Stimulated activated CD4-positive, alpha-beta T cell treated with anti-CD3 and anti-CD28 coated beads, TNF-alpha, amount 100 ng/mL, for 4 hours (primary cell): ENCODE results near the gene KTN1.

Experiments
- DNase-seq, 3 experiments: peaks; one replicate each; pipeline ENCODE4 v3.0.0-alpha.2; 2020; ENCODE audit warnings: low read depth in 3 of 3

The KTN1 gene

DNA sequence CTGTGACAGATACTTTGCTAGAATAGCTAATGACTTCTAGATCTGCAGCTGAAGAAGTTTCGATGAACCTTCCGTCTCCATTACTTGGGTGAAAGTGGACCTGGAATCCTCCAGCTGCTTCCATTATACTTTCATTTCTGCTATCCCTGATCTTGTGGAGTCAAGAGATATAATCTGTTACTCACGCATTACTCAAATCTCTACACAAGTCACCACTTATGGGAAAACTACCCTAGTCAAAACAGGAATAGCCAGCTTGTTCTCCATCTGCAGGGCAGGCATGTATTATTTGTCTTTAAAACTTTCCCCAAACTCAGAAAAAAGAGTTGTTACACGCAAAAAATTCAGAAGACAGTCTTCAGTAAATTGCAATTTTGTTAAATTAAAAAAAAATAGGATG, 2.8 kb upstream of the KTN1 start:
- DNase-seq, result no peak

DNA sequence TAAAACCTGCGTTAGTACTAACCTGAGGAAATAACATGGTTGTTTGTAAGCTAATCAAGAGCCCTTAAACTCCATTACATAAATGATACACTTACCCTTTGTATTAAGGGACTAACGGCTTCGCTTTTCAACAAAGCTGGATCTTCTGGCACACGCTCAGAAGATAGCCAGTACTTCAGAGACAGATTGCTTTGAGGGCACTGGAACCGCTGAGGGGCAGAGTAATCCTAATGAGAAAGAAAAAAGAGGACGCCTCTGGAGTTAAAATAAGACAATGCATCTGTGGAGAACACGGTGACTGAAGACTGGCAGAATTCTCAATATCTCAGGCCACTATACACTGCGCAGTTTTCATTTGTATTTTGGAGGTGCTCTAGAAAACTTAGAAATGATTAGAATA, 1.5 kb upstream of the KTN1 start:
- no peak for DNase-seq

DNA sequence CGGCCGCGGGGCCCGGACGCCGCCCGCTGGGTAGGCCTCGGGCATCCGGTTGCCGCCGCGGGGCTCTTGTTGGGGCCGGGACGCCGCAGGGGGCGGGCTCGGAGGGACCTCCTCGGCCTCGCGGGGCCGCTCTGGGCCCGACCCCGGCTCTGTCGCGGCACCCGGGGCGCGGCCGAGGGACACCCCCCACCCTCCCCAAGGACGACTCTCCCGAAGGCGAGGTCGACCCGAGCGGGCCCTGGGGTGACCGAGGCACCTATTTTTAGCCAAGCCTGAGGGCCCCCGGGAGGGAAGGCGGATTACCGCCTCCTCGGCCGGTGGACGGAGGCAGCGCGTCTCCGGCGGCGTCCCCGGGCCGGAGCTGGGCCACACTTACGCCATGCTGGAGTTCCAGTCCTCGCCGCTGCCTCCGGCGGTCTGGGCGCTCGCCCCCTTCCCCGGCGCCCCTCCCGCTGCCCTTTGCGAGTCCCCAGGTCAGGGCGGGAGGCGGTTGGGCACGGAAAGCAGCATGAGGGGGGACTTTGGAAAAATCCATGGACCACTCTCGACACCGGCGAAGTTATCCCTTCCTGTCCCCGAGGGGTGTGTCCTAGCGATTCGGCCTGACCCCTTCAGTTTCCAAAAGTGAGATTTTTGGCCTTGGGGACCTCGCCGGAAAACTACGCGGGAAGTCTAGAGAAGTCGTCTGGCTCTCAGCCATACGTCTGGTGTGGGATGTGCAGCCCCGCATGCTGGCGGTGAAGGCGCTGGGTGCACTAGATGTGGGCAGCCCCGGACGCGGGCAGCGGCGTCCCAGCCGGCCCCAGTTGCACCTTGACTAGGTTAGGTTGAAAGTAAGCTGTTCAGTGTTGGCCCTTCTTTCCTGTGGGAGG, 699 bp downstream of the KTN1 start:
- DNase-seq, result peak; percentile 19 to 42 (median 22)

DNA sequence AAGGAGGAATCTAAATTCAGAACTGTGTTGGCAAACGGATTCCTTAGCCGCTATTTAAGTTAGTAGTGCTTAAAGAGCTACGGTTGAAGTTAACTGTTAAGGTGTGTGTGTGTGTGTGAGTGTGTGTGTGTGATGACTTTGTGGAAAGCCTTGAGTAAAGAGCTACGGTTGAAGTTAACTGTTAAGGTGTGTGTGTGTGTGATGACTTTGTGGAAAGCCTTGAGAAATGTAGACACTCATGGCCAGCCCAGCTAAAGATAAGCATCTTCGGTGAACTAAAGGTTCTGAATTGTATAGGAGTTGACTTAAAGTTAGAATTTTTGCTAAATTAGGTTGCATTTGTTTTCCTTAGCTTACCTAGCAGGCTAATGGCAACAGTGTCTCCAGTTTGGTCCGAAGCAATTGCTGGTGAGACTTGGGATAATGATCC, 1.4 kb downstream of the KTN1 start:
- DNase-seq, result no peak

DNA sequence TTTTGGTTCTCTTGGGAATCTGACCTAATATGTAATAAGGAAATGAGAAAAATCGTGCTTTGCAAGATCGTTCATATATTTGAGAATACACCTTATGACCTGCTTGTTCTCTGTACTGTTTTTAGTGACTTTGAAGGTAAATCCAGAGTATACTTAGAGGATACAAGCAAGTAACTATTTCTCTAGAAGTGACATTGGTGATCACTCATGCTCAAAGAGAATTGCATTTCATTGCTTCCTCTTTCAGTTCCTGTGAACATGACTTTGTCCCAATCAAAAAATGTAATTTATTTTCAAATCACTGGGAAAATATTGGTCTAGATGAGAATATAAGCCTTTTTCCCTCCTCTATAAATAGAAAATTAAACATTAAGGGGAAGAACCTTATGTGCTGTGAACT, 2.7 kb downstream of the KTN1 start:
- DNase-seq, result no peak

DNA sequence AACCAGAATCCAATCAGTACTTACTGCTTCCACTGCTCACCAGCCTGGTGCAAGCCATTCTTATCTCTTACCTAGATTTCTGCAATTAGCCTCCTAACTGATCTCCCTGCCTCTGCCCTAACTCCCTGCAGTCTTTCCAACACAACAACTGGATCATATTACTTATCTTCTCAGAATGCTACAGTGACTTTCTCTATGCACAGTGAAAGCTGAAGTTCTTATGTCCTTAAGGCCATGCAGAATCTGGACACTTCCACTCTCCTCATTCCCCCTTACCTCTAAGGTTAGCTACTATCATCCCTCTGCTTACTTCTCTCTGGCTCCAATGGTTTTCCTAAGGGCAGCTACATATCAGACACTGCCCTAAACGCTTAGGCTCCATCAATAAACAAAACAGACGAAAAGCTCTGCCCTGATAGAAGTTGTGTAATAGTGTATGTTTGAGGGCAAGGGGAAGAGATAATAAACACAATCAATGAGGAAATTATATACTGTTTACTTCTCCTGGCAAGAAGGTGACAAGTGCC, 4.0 kb downstream of the KTN1 start:
- no peak for DNase-seq

DNA sequence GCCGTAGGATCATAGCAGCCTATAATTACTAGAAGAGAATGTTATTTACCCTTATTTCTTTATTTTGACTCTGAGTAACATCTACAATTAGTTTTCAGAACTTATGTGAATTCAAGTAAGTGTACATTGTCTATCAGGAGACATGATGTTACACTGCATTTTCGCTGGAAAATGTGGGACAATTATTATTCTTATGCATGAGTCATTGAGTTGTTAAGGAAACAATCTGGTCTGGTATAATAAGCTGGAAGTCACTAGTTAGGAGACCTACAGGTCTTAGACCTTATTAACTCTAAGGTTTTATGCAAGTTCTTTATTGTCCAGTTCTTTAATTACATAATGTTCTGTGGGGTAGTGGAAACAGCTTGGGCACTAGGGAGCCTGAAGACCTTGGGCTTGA, 5.8 kb downstream of the KTN1 start:
- DNase-seq, result no peak

DNA sequence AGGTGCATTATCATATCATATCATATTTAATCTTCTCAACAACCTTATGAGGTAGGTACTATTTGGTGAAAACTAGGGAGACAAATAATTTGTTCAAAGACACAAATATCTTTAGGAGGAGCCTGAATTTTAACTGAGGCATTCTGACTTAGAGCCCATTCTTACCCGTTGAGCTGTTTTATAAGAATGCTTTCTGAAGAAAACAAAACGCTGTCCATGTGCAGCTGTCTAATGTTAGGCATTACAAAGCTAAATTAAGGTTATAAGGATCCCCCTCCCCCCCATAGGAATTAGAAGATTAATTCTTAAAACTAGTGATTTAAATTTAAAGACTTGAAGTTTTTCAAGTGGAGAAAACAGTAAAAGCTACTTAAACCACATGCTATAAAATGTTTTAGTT, 6.4 kb downstream of the KTN1 start:
- no peak for DNase-seq

DNA sequence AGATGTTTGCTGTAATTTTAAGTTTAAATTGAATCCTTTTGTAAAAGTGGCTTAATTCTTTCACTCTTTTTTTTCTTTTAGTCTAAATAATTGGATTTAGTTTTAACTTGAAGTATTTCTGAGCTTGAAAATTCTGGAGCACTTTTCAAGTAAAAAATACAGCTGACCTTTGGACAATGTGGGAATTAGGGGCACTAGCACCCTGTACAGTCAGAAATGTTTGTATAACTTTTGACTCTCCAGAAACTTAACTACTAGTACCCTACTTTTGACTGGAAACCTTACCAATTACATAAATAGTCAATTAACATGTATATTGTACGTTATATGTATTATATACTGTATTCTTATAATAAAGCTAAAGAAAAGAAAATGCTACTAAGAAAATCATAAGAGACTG, 7.8 kb downstream of the KTN1 start:
- no peak for DNase-seq

DNA sequence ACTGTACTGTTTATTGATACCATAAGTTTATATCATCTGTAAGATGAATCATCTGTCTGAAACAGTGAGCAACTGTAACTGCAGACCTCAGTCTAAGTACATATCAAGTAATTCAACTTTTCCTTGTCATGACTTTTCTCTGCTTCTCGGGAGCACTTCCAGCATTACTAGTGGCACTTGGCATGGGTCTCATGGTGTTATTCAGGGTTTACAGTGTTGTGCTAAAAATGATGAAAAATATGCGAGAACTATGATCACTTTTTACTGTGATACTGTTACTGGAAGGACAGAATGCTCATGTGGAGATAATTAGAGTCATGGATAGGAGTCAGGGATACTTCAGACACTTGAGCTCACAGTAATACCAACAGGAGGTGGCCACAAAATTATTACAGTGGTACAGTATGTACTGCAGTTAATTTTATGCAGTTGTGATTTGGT, 8.3 kb downstream of the KTN1 start:
- no peak for DNase-seq

DNA sequence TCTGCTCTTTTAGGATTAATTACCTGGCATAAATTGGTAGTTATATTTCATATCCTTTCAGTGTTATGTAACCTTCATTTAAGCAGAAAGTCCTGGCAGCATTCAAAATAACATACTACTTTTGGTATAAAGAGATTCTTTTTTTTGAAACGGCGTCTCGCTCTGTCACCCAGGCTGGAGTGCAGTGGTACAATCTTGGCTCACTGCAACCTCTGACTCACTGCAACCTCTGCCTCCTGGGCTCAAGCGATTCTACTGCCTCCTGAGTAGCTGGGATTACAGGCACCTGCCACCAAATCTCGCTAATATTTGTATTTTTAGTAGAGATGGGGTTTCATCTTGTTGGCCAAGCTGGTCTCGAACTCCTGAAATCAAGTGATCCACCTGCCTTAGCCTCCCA, 9.2 kb downstream of the KTN1 start:
- no peak for DNase-seq

DNA sequence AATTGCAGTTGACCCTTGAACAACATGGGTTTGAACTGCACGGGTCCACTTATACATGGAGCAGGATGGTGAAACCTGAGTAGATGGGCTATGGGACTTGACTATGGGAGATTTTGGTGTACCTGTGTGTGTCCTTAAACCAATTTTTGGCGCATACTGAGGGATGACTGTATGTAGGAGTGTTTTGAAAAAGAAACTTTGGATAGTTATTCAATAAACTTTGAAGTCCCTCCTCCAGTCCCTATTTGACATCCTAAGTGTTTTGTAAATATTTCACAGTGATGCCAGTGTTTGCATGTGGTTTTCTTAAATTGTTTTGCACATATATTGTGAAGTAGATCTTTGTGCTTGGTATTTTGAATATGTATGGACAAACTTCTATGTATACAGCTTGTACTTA, 12.4 kb downstream of the KTN1 start:
- DNase-seq, result no peak

DNA sequence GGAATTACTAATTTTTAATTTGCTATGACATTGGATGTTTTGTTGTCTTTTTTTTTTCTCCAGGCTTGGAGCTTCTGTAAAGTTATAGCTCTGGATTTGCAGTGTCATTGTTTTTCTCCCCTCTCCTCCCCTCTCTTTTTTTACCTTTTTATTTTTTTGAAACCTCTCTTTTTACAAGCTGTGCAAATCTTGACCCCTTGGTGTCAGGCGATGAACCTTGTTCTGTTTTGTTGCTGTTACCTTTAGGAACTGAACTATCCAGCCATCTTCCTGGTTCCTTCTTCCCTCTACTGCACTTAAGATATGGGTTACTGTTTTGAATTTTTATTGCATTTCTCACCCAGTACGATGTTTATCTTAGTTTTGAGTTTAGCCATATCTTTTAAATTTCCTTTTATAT, 13.7 kb downstream of the KTN1 start:
- no peak for DNase-seq

DNA sequence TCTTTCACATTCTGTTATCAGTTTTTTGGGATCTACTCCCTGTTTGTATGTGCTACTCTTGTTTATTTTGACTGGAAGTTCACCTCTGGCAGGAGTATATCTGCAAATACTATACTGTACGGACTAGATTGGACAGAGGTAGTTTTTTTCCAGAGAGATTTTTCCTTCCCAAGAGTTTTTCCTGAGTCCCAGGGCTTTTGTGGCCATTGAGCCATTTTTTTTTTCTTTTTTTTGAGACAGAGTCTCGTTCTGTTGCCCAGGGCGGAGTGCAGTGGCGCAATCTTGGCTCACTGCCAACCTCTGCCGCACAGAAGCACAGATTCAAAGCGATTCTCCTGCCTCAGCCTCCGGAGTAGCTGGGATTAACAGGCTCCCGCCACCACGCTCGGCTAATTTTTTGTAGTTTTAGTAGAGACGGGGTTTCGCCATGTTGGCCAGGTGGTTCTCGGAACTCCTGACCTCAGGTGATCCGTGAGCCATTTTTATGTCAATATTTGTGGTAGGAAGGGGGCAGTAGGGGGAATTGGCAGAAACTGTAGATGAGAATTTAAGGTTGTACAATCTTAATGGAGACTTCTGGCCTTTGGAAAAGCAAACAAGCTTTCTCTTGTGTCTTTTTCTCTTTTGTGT, 19.4 kb downstream of the KTN1 start:
- no peak for DNase-seq

DNA sequence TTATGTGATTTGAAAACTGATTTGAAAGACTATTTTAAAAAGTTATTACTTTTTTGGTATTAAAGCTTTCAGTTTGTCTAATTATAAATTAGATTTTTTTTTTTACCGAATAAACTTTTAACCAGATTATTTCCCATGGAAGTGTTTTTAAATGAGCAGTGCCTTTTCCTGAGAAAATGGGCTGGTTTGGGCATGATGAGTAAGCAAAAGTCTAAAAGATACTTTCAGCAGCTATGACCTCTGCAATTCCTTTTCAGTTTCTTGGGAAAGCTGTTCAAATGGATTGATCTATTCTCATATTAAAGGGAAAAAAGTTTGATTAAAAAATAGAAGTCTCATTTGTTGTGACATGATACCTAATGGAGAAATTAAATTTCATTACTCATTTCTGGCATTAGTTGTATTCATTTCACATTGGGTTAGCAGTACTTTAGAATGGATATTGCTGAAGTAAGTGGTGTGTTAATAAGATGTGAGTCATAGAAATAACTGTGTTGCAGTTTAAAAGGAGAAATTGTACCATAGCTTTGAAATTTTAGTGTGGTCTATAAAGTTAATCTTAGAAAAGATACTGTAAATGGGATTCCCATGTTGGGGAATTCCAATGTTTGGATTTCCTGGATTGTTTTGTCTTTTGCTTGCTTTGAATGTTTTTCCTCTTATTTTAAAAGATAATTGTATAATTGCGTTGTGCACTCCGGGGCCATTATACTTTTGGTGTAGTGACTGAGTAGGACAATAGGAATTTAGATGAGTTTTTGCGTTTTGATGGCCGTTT, 21.0 kb downstream of the KTN1 start:
- DNase-seq, result no peak

DNA sequence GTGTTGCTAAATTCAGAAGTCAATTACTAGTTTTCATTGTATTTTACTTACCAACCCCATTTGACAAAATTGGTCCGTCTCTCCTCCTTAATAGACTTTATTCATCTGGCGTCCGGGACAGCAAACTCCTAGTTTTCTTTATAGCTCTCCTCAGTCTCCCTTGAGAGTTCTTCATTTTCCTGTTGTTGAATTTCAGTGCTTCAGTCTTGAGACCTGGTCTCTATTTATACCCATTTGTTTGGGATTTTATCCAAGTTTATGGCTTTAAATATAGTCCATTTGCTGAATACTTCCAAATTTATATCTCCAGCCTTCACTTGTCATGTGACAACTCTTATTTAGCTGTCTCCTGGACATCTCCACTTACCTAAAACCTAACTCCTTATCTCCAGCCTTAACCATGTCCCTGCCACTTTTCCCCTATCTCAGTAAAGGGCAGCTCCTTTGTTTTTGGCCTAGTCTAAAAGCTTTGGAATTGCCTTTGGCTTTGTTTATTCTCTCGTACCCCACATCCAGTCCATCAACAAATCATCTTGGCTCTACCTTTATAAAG, 23.5 kb downstream of the KTN1 start:
- DNase-seq, result no peak

DNA sequence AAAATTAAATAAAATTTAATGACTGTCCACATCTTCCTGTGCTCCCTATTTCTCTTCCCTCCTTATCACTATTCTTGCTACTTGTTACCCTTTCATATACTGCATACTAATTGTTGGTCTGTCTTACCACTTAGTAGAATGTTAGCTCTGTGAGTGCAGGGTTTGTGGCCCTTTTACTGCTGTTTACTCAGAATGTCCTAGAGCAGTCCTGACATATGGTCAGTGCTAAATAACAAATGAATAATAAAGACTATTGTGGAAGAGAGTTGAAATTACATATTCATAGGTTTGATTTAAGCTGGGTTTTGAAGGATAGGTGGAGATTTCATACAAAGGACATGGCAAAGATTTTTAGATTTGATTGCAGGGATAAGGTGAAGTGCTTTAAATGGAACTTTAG, 24.5 kb downstream of the KTN1 start:
- no peak for DNase-seq

DNA sequence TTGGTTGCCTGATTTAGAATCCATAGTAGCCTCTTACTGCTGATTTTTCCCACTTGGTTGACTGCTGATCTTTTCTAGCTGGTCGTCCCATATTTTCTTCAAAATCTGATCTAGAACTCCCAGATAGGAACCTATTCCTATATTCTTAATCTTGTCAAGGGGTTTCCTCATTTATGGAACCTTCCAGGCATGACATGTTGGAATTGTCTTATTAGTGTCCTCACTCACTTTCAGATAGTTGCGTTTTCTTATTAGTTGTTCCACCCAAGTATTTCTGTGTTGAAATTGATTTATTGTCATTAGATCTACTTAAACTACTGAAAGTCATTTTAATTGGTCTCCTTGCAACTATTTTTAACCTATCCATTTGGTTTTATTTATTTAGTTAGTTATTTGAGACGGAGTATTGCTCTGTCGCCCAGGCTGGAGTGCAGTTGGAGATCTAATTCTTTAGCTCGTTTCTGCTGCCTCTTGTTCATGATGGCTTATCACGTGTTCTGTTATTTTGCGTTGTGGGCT, 25.0 kb downstream of the KTN1 start:
- no peak for DNase-seq

DNA sequence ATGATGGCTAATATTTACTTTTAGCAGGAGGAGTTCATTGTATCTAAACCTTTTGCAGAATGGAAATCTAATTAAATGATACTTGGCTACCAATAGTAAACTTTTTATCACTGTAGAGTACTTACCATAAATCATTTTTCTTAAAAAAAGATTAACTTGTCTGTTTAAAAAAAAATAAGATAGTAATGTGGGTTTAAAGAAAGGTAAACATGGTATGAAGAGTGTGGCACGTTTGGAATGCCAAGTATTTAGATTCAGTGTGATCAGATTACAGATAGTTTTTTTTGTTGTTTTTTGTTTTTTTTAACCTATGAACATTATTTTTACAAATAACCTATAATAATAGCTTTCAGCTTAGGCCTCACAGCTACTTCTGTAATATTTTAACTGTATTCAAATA, 25.8 kb downstream of the KTN1 start:
- DNase-seq, result no peak

DNA sequence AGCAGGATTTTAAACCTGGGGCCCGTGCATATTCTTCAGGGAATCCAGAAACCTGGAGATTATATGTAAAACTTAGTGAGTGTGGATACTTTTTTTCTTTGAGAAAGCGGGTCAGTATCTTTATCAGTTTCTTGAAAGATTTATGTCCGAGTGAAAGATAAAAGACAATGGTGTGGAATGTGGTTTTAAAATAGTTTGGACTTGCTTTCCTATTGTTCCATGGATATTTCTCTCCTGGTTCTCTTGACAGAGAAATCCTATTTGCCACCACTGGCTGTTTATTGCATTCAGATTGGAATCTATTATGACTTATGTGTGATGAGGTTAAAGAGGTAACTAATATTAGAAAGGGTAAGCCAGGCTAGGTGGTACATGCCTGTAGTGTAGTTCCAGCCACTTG, 27.4 kb downstream of the KTN1 start:
- no peak for DNase-seq

DNA sequence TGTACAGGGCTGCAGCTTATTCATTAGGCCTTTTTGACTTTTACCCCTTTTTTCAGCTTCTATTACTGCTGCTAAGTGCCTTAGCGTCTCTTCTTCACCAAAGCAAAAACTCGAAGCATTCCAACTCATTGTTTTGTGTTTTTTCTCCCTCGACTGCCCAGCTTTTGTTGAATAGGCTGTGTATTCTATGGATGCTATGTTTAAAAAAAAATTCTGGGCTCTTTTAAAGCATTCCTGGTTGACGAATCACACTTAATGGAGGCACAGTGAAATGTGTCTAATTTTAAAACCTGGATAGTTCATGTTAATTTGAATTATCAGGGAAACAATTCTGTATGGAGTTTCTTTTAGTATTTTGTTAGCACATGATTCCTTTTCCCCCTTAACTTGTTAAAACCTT, 29.7 kb downstream of the KTN1 start:
- DNase-seq, result no peak
